GM12865 (cell line): ENCODE results near the gene VWA3B.

Experiments
- DNase-seq: peaks from one replicate; pipeline ENCODE4 v3.0.0; 2010; ENCODE audit warnings: low read depth
- H3K4me3 ChIP-seq: 2 replicates; pipeline ENCODE4 v1.5.1; 2011; ENCODE audit warnings: mild to moderate bottlenecking, low read depth, low read length, control low read depth
- CTCF ChIP-seq: IDR thresholded peaks from 2 replicates; pipeline ENCODE4 v1.5.1; 2011; ENCODE audit warnings: low read length, control low read depth, low read depth, inconsistent platforms; ENCODE audit not compliant: insufficient read depth; ENCODE audit errors: missing control alignments

VWA3B gene

DNA sequence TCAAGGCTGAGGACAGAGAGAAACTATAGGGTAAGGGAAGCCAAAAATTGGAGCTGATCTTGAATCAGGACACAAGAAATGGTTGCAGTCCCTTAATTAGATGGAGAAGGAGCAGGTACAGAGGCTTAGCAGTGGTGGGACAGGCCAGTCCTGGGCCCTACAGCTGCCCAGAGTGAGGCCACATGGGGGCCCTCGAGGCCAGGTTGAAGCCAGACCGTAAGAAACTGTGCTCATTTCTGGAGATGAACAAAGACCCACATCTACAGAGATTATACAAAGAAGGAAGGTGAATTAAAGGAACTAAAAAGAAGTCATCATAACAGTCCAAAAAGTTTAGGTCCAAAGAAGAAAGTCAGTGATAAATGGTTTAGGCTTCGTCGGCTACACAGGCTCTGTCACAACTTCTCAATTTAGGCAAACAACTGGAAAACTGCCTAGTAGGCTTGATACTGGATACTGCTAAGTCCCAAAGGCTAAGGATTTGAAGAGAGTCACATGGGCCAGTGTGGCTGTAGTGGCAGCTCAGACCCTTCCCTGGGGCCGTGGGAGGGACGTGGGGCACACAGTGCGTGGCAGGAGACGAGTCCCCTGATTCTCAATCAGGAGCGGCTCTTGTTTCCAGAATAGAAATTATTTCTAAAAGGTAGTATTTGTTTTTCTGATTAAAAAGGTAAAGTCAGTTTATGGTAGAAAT is 208.9 kb downstream of the VWA3B start:
- no peak overlapping the region for H3K4me3 ChIP-seq
- no peak for TF ChIP-seq CTCF
- DNase-seq = no peak

DNA sequence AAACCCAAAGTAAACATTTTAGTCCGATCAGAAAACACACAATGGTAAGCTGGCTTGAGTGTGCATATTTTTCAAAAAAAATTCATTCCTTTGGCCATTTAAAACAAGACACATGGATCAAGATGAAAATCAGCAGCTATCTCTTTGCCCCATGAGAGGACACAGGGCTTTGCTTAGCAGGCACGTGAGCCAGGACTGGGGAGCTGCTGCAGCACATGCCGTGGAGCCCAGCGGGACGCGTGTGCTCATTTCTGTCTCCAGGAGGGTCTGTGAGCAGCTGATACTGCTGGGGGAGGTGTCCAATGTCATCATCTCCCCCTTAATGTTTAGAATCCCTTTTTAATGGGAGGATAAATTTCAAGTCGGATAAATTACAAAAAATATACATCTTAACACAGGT is 209.5 kb downstream of the VWA3B start:
- TF ChIP-seq CTCF = no peak
- no peak for DNase-seq
- no peak overlapping the region for H3K4me3 ChIP-seq

GRCh38 chr2:98297817-98298682 is 211.1 kb downstream of the VWA3B start:
- no peak for DNase-seq
- H3K4me3 ChIP-seq = no peak overlapping the region
- TF ChIP-seq CTCF = no peak

- H3K4me3 ChIP-seq = no peak overlapping the region
- no peak for TF ChIP-seq CTCF
- DNase-seq = no peak
Measured at GRCh38 chr2:98298683-98299164, 211.8 kb downstream of the VWA3B start.

GRCh38 chr2:98299211-98299905 is 212.4 kb downstream of the VWA3B start:
- TF ChIP-seq CTCF = no peak
- no peak overlapping the region for H3K4me3 ChIP-seq

DNA sequence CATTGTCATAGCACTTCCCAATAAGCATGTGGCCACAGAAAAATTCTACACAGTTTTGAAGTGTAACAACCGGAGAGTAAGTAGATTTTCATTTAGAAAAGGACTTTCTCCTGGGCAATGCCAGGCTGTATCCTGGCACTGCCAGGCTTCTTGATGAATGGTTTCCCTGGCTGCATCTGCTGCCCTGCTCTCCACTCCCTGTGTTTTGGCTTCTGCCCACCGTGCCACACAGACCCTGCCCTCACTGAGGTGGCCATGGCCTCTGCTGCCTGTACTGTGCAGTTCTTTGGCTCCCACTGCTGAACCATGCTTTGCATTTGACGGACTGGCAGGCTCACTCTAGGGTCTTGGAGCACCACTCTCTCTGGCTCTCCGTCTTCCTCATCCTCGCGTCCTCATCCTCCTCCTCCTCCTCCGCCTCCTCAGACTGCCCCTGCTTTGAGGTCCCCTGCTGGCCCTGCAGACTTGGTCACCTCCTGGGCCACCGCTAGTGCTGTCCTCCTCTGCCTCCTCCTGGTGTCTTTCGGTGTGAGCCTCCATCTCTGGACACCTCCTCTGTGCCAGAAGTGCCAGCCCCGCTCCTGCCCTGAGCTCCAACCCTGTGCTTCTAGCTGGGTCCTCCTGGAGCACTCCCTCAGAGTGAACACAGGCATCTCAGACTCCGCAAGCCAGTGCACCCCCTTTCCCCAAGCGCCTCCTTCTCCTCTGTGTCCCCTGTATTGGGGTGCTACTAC is 213.3 kb downstream of the VWA3B start:
- H3K4me3 ChIP-seq = no peak overlapping the region
- no peak for DNase-seq
- TF ChIP-seq CTCF = no peak

More at GRCh38 chr2:98299211-98299905, 212.4 kb downstream of the VWA3B start:
- DNase-seq = no peak
